Kidney epithelial cell (primary cell): Measurements from ENCODE around the gene CCT7. TPM values are rescaled to one million over a fixed set of nuclear protein-coding genes. Genes with fewer than 3 reads are reported as not detected.

Experiments
- DNase-seq: peaks from one replicate; pipeline ENCODE4 v3.0.0-alpha.2; 2010; ENCODE audit warnings: low read depth
- H3K27me3 ChIP-seq: 2 replicates; pipeline ENCODE4 v1.6.0; 2011; ENCODE audit warnings: low read length; ENCODE audit not compliant: control insufficient read depth, insufficient read depth
- H3K36me3 ChIP-seq: 2 replicates; pipeline ENCODE4 v1.5.1; 2011; ENCODE audit warnings: low read length; ENCODE audit not compliant: control insufficient read depth, insufficient read depth
- H3K4me3 ChIP-seq: 2 replicates; pipeline ENCODE4 v1.5.1; 2011; ENCODE audit warnings: low read depth, mild to moderate bottlenecking, control low read depth, low read length
- total RNA-seq: library from RNA; depleted of rRNA; stranded (reverse); fragments of >200 nt; gene quantifications from 2 replicates; pipeline ENCODE4 v1.2.3, GENCODE V29; 2015
- TF ChIP-seq, protein P1 (sequence below): IDR thresholded peaks from 2 replicates; pipeline ENCODE4 v1.5.1; 2011; ENCODE audit warnings: mild to moderate bottlenecking, moderate library complexity, low read length, control low read depth, inconsistent platforms; ENCODE audit not compliant: insufficient read depth, poor library complexity, severe bottlenecking

CCT7 gene
- total RNA-seq, 1 donor from 2014 or later: 277 TPM

DNA sequence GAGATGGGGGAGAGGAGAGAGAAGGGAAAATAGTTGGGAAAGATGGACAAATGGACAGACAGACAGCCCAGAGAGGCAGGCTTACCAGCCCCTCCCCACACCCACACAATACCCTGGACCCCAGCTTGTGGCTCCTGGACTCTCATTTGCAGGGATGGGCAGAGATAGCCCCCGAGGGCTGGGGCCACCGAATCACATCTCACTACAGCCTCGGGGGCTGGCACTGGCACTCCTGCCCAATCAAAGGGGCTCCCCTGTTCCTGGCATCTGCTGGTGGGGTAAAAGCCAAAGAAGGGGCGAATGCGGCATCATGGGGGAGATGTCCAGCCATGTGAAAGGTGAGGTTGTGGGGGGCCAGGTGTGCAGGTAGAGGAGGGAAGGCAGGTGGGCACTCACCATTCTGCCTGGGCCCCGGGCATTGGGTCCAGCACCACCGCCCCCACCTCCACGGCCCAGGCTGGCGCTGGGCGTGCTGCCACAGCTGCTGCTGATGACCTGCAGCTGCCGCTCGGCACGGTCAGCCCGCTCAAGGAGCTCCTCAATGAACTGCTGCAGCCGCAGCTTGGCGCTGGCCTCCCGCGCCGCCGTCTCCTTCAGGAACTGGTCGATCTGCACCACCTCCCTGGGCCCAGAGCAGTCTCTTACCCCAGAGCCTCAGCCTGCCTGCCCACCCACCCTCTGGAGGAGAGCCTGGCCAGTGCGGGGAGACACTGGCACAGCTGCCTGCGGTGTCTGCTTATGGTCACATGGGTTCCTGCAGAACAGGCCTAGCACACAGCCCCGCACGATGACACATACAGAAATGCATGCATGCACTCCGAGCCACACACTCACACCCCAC lies 32.2 kb downstream of the CCT7 start:
- TF ChIP-seq, protein P1, sequence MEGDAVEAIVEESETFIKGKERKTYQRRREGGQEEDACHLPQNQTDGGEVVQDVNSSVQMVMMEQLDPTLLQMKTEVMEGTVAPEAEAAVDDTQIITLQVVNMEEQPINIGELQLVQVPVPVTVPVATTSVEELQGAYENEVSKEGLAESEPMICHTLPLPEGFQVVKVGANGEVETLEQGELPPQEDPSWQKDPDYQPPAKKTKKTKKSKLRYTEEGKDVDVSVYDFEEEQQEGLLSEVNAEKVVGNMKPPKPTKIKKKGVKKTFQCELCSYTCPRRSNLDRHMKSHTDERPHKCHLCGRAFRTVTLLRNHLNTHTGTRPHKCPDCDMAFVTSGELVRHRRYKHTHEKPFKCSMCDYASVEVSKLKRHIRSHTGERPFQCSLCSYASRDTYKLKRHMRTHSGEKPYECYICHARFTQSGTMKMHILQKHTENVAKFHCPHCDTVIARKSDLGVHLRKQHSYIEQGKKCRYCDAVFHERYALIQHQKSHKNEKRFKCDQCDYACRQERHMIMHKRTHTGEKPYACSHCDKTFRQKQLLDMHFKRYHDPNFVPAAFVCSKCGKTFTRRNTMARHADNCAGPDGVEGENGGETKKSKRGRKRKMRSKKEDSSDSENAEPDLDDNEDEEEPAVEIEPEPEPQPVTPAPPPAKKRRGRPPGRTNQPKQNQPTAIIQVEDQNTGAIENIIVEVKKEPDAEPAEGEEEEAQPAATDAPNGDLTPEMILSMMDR: no peak
- Histone ChIP-seq H3K4me3 (no peak overlapping the region), H3K27me3 (peaks cover 6% of the 10 kb centered on the region), H3K36me3 (no peaks in the 10 kb centered on the region)
- DNase-seq: no peak

DNA sequence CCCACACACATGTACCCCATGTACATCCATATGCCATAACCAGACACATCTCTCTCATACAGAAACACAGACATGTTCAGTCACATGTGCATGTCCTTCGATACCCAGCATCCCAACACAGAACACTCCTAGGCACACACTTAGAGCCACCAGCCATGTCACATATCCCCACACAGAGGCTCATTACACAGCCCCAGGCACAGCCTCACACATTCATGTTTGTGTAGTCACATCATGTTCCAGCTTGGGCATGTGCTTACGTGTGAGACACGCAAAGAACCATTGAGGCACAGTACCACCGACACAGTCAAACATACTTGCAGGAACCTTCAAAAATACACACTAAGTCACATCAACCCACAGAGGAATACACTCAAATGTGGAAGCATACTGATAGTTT lies 32.9 kb downstream of the CCT7 start:
- Histone ChIP-seq H3K27me3 (peaks cover 6% of the 10 kb centered on the region), H3K4me3 (no peak overlapping the region), H3K36me3 (no peaks in the 10 kb centered on the region)
- no peak for DNase-seq
- TF ChIP-seq, protein P1: no peak

DNA sequence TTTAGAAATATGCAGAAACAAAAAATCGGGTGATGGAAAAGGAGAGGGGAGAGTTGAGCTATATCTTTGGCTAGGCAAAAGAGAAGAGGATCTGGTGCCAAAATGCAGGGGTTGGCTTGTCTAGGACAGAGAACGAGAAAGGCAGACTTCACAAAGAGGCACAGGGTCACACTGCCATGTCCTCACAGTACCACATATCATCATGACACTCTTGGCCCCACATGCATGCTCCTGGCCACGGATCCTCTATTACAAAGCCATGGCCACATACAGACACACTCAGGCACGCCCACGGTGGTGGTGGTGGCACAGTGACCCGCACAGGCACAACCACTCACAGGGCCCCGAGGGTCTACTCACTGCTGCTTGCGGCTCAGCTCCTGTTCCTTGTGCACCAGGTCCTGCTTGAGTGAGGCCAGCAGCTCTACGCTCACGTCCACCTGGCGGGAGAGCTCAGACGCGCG lies 34.3 kb downstream of the CCT7 start:
- peak overlapping the region; percentile 33 for H3K4me3 ChIP-seq
- DNase-seq: no peak
- no peaks in the 10 kb centered on the region for H3K36me3 ChIP-seq
- TF ChIP-seq, protein P1: no peak
- H3K27me3 ChIP-seq: peaks cover 6% of the 10 kb centered on the region

DNA sequence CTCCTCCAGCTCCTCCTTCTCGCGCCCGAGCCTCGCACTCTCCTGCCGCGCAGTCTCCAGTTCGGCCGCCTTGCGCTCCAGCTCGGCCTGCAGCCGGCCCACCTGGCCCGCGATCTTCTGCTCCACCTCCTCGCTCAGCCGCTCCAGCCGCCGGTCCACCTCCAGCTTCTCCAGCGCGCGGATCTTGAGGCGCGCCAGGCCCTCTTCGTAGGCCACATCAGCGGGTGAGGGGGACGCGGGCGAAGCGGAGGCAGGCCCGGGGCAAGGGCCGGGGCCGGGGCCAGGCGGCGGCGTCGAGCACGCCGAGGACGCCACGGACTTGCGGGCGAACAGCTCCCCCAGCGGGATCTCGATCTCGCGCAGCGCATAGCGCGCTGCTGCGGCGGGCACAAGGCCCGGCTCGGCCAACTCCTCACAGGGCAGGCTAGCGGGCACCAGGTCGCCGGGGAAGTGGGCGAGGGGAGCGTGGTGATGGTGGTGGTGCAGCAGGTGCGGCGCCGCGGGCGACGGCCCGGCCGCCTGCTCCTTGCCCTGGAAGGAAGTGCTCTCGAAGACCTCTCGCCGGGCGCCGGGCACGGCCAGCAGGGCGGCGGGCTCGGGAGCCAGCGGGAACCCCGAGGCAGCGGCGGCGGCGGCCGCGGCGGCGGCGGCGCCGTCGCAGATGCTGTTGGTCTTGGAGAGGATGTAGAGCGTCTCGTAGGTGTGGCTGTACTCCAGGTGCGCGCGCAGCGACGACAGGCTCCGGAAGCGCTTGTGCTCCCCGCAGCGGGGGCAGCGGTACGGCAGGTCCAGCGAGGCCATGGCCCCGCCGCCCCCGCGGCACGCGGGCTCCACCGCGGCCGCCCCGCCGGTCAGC lies 35.0 kb downstream of the CCT7 start:
- Histone ChIP-seq H3K36me3 (no peaks in the 10 kb centered on the region), H3K27me3 (peaks cover 6% of the 10 kb centered on the region), H3K4me3 (peak overlapping the region; percentile 33)
- DNase-seq: no peak
- TF ChIP-seq, protein P1: no peak

- no peaks in the 10 kb centered on the region for H3K36me3 ChIP-seq
- peaks cover 6% of the 10 kb centered on the region for H3K27me3 ChIP-seq
- peak overlapping the region; percentile 13 for H3K4me3 ChIP-seq
- no peak for DNase-seq
- TF ChIP-seq, protein P1: no peak
Measured at GRCh38 chr2:73269686-73270465, 35.8 kb downstream of the CCT7 start.
